ENCODE measurements around the gene BBS9. TPM values are rescaled to one million over a fixed set of nuclear protein-coding genes. Genes with fewer than 3 reads are reported as not detected.
A peak's percentile ranks its signal among the peaks of the same experiment; 100 is the strongest.

Gene BBS9
- total and polyA plus RNA-seq, 9 of the 15 experiments (the other 6 are each of a cell fraction or from before 2014, with no cell fraction given): 0.77 to 3.3 (median 2.4) TPM

DNA sequence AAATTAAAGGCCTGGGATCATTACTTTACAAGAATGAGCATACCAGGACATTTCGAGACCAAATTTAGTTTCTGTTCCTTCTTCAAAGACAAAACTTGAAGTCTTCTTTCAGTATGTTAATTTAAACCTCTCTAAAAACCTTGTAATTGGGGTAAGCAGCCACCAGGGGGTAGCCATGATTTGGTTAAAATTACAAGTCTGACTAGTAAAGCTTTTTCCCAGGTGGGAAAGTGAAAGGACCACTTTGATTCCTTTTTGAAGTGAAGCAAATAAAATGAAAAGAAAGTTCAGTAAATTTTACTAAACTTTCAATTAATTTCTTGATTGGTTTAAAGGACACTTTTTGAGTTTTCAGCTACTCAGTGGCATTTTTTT lies 294.3 kb downstream of the BBS9 start:
- 0% methylated on average over 1 of the region's 1 CpG for whole genome bisulfite sequencing (ENCODE audit: insufficient coverage, low coverage, missing lambda C conversion rate)
- ATAC-seq (no peak), DNase-seq (ENCODE audit: extremely low read depth in 1 of 4, low spot score in 3 of 4) (peak; percentile 7 to 12 (median 8)), FAIRE-seq (no peak)
- Histone ChIP-seq H3K79me2 (ENCODE audit: control insufficient read depth, insufficient read depth, low read length) (no peaks in the 10 kb centered on the region), H3K27ac (ENCODE audit: extremely low read depth, low read depth, low read length) (no peak overlapping the region), H2AFZ (ENCODE audit: low read depth, low read length) (no peak overlapping the region), H3K4me3 (no peak overlapping the region), H3K4me1 (replicated peaks in 1 of 2; ENCODE audit: control insufficient read depth in 2 of 2, insufficient read depth in 2 of 2, low read length in 2 of 2) (no peaks in the 10 kb centered on the region), H3K9me1 (ENCODE audit: control insufficient read depth, insufficient read depth, low read length) (no peaks in the 10 kb centered on the region), H3K4me2 (ENCODE audit: insufficient read depth, low read length) (no peak overlapping the region), H3K9me3 (replicated peaks; ENCODE audit: control insufficient read depth, insufficient read depth, low read depth, low read length) (no peaks in the 10 kb centered on the region), H4K20me1 (replicated peaks; ENCODE audit: control insufficient read depth, insufficient read depth, low read length) (no peaks in the 10 kb centered on the region), H3K9ac (ENCODE audit: insufficient read depth in 1 of 2, low read depth in 2 of 2, low read length in 2 of 2) (no peak overlapping the region), H3K36me3 (ENCODE audit: control insufficient read depth, insufficient read depth, low read length) (no peaks in the 10 kb centered on the region), H3K27me3 (ENCODE audit: control insufficient read depth in 2 of 2, insufficient read depth in 2 of 2, low read length in 2 of 2) (no peaks in the 10 kb centered on the region)
- TF ChIP-seq, protein P1, sequence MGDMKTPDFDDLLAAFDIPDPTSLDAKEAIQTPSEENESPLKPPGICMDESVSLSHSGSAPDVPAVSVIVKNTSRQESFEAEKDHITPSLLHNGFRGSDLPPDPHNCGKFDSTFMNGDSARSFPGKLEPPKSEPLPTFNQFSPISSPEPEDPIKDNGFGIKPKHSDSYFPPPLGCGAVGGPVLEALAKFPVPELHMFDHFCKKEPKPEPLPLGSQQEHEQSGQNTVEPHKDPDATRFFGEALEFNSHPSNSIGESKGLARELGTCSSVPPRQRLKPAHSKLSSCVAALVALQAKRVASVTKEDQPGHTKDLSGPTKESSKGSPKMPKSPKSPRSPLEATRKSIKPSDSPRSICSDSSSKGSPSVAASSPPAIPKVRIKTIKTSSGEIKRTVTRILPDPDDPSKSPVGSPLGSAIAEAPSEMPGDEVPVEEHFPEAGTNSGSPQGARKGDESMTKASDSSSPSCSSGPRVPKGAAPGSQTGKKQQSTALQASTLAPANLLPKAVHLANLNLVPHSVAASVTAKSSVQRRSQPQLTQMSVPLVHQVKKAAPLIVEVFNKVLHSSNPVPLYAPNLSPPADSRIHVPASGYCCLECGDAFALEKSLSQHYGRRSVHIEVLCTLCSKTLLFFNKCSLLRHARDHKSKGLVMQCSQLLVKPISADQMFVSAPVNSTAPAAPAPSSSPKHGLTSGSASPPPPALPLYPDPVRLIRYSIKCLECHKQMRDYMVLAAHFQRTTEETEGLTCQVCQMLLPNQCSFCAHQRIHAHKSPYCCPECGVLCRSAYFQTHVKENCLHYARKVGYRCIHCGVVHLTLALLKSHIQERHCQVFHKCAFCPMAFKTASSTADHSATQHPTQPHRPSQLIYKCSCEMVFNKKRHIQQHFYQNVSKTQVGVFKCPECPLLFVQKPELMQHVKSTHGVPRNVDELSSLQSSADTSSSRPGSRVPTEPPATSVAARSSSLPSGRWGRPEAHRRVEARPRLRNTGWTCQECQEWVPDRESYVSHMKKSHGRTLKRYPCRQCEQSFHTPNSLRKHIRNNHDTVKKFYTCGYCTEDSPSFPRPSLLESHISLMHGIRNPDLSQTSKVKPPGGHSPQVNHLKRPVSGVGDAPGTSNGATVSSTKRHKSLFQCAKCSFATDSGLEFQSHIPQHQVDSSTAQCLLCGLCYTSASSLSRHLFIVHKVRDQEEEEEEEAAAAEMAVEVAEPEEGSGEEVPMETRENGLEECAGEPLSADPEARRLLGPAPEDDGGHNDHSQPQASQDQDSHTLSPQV (IDR thresholded peaks at IDR 0.05): no peak
- peak in 1 of 2 experiments; percentile 41; a peak in 2 of 4 replicates for TF ChIP-seq RAD21 (CRISPR knock-in tag; conservative IDR thresholded peaks at IDR 0.05 in 1 of 2, IDR thresholded peaks at IDR 0.05 in 1 of 2)
- TF ChIP-seq, protein P2, sequence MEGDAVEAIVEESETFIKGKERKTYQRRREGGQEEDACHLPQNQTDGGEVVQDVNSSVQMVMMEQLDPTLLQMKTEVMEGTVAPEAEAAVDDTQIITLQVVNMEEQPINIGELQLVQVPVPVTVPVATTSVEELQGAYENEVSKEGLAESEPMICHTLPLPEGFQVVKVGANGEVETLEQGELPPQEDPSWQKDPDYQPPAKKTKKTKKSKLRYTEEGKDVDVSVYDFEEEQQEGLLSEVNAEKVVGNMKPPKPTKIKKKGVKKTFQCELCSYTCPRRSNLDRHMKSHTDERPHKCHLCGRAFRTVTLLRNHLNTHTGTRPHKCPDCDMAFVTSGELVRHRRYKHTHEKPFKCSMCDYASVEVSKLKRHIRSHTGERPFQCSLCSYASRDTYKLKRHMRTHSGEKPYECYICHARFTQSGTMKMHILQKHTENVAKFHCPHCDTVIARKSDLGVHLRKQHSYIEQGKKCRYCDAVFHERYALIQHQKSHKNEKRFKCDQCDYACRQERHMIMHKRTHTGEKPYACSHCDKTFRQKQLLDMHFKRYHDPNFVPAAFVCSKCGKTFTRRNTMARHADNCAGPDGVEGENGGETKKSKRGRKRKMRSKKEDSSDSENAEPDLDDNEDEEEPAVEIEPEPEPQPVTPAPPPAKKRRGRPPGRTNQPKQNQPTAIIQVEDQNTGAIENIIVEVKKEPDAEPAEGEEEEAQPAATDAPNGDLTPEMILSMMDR (IDR thresholded peaks at IDR 0.05 in 2 of 3, conservative IDR thresholded peaks at IDR 0.05 in 1 of 3; ENCODE audit: insufficient read depth in 2 of 3, low read depth in 1 of 3, low read length in 3 of 3): 0 out of 6 replicates have a peak, but pooled peaks of 2 of the 3 experiments have one; percentile 13 to 21
- TF ChIP-seq ZNF146 (CRISPR knock-in tag; IDR thresholded peaks at IDR 0.05; ENCODE audit: unreplicated experiment): no peak
- in situ Hi-C loops (cut with MboI) (no loop called here), intact Hi-C loops (cut with micrococcal nuclease) (no loop called here)
- CTCF ChIA-PET (ENCODE audit: low intra/inter-chr PET ratio): no interaction called here
- POLR2A ChIA-PET: interaction anchor here (0.6 kb wide), 1 partner anchor 362 kb away, joined by 4 read pairs; no protein-coding TSS in a partner anchor
- no TSS peak for BruUV-seq (replicated peaks)

All from K562 (cell line).